MCF 10A (cell line): ENCODE measurements around the gene FRG2. TPM values are rescaled to one million over a fixed set of nuclear protein-coding genes. Genes with fewer than 3 reads are reported as not detected.
"Not testable (repeated sequence)": the region's sequence is repeated elsewhere in the genome, so short reads cannot be mapped to it uniquely, and the experiment has no call there.

Experiments used
- BruUV-seq: library from RNA; stranded (reverse); fragments of 400-500 nt; replicated peaks from 2 replicates; lab custom pipeline; 2021; lab: Mats Ljungman, UMichigan
- CTCF ChIA-PET: fragments of 300-600 bp; sonication (Branson Sonifier 250); formaldehyde crosslinking; extraction: SDS; loops from one replicate; lab custom pipeline; 2021; ENCODE audit warnings: antibody characterized with exemption, inconsistent platforms; lab: Yijun Ruan, JAX
- POLR2A ChIA-PET: fragments of 300-600, 350-650 bp; sonication (Branson Sonifier 250); formaldehyde crosslinking; extraction: SDS; loops from one replicate; lab custom pipeline; 2020; ENCODE audit warnings: antibody characterized with exemption, inconsistent platforms; lab: Yijun Ruan, JAX
- DNase-seq: peaks from one replicate; pipeline ENCODE4 v3.0.0-alpha.2; 2018; ENCODE audit not compliant: unreplicated experiment
- H3K27ac Mint-ChIP-seq: one replicate; pipeline ENCODE4 v1.8.0; 2022; ENCODE audit warnings: mild to moderate bottlenecking, low read depth, mixed read lengths; ENCODE audit not compliant: unreplicated experiment
- H3K27me3 Mint-ChIP-seq: one replicate; pipeline ENCODE4 v1.8.0; 2022; ENCODE audit warnings: mixed read lengths; ENCODE audit not compliant: insufficient read depth, unreplicated experiment
- H3K36me3 Mint-ChIP-seq: one replicate; pipeline ENCODE4 v1.8.0; 2022; ENCODE audit warnings: mild to moderate bottlenecking, moderate library complexity, mixed read lengths; ENCODE audit not compliant: insufficient read depth, unreplicated experiment
- H3K4me1 Mint-ChIP-seq: one replicate; pipeline ENCODE4 v1.8.0; 2022; ENCODE audit warnings: mixed read lengths; ENCODE audit not compliant: insufficient read depth, unreplicated experiment
- H3K4me3 Mint-ChIP-seq: one replicate; pipeline ENCODE4 v1.8.0; 2022; ENCODE audit warnings: mild to moderate bottlenecking, moderate library complexity, mixed read lengths; ENCODE audit not compliant: unreplicated experiment
- H3K9me3 Mint-ChIP-seq: one replicate; pipeline ENCODE4 v1.8.0; 2022; ENCODE audit warnings: mixed read lengths; ENCODE audit not compliant: unreplicated experiment
- CTCF ChIP-seq: fragments of 200-600 bp; IDR thresholded peaks from one replicate; pipeline ENCODE4 v1.8.0; 2022; ENCODE audit warnings: antibody characterized with exemption, mild to moderate bottlenecking; ENCODE audit not compliant: unreplicated experiment
- intact Hi-C: fragments of 100-400 bp; cut with micrococcal nuclease; formaldehyde crosslinking; loops from 2 replicates; pipeline ENCODE4 v1.14.1; 2022
- total RNA-seq: library from RNA; stranded (reverse); gene quantifications from 2 replicates; pipeline ENCODE4 v1.2.3, GENCODE V29; 2022

Gene FRG2
- total RNA-seq, 1 experiment from 2014 or later, result not detected

GRCh38 chr4:189988877-189989431, 38.1 kb downstream of the FRG2 start:
- Mint-ChIP-seq H3K36me3 (no peaks in the 10 kb centered on the region), H3K27ac (no peak overlapping the region), H3K4me1 (no peaks in the 10 kb centered on the region), H3K4me3 (no peak overlapping the region), H3K9me3 (no peaks in the 10 kb centered on the region), H3K27me3 (no peaks in the 10 kb centered on the region)
- TF ChIP-seq CTCF, result no peak
- CTCF ChIA-PET, result no interaction called here
- POLR2A ChIA-PET, result no interaction called here
- BruUV-seq, result no TSS peak
- no peak for DNase-seq
- intact Hi-C loops, result no loop called here

GRCh38 chr4:189985651-189986243, 41.3 kb downstream of the FRG2 start:
- H3K36me3 Mint-ChIP-seq, H3K4me1 Mint-ChIP-seq, CTCF ChIA-PET, DNase-seq, intact Hi-C loops, H3K27ac Mint-ChIP-seq, H3K27me3 Mint-ChIP-seq, BruUV-seq, H3K4me3 Mint-ChIP-seq, POLR2A ChIA-PET, H3K9me3 Mint-ChIP-seq: not testable (repeated sequence)

- H3K9me3 Mint-ChIP-seq, CTCF ChIA-PET, DNase-seq, H3K36me3 Mint-ChIP-seq, H3K4me3 Mint-ChIP-seq, H3K27ac Mint-ChIP-seq, BruUV-seq, H3K27me3 Mint-ChIP-seq, intact Hi-C loops, H3K4me1 Mint-ChIP-seq: not testable (repeated sequence)
- POLR2A ChIA-PET, result interaction anchor here (0.6 kb wide), 1 partner anchor 21 kb away, joined by 3 read pairs; no protein-coding TSS in a partner anchor
Measured at GRCh38 chr4:189984661-189985060, 42.4 kb downstream of the FRG2 start.

GRCh38 chr4:189983916-189984526, 43.0 kb downstream of the FRG2 start:
- H3K4me3 Mint-ChIP-seq, H3K9me3 Mint-ChIP-seq, BruUV-seq, CTCF ChIA-PET, H3K27ac Mint-ChIP-seq, H3K36me3 Mint-ChIP-seq, H3K27me3 Mint-ChIP-seq, intact Hi-C loops, H3K4me1 Mint-ChIP-seq, DNase-seq: not testable (repeated sequence)
- POLR2A ChIA-PET, result interaction anchor here (0.6 kb wide), 1 partner anchor 9 kb away, joined by 3 read pairs; no protein-coding TSS in a partner anchor

- Mint-ChIP-seq H3K4me1 (no peaks in the 10 kb centered on the region), H3K27me3 (no peaks in the 10 kb centered on the region), H3K9me3 (no peaks in the 10 kb centered on the region), H3K27ac (no peak overlapping the region), H3K36me3 (no peaks in the 10 kb centered on the region), H3K4me3 (no peak overlapping the region)
- no TSS peak for BruUV-seq
- intact Hi-C loops, result no loop called here
- CTCF ChIA-PET, result no interaction called here
- DNase-seq, result no peak
- TF ChIP-seq CTCF, result no peak
- POLR2A ChIA-PET, result no interaction called here
Measured at GRCh38 chr4:189981970-189982369, 45.1 kb downstream of the FRG2 start.
